Suprapubic skin (tissue), 4 donors: ENCODE measurements around the gene KCND3. TPM values are rescaled to one million over a fixed set of nuclear protein-coding genes. Genes with fewer than 3 reads are reported as not detected.

Experiments used
- DNase-seq, 2 donors: peaks; one replicate each; pipeline ENCODE4 v3.0.0-alpha.2; 2019; ENCODE audit warnings: low spot score in 2 of 2
- H3K27ac ChIP-seq: fragments of 200-600 bp; sonication (generic); one replicate; pipeline ENCODE4 v1.5.1; 2019
- H3K27me3 ChIP-seq: fragments of 200-600 bp; sonication (generic); one replicate; pipeline ENCODE4 v1.5.1; 2019
- H3K36me3 ChIP-seq: fragments of 200-600 bp; sonication (generic); one replicate; pipeline ENCODE4 v1.5.1; 2019
- H3K4me1 ChIP-seq: fragments of 200-600 bp; sonication (generic); one replicate; pipeline ENCODE4 v1.5.1; 2019
- H3K4me3 ChIP-seq: fragments of 200-600 bp; sonication (generic); one replicate; pipeline ENCODE4 v1.5.1; 2019; ENCODE audit warnings: mild to moderate bottlenecking
- H3K9me3 ChIP-seq: fragments of 200-600 bp; sonication (generic); one replicate; pipeline ENCODE4 v1.5.1; 2019
- EP300 ChIP-seq: sonication (generic); formaldehyde crosslinking; IDR thresholded peaks from one replicate; pipeline ENCODE4 v1.6.1; 2017; ENCODE audit warnings: antibody characterized with exemption
- POLR2A ChIP-seq, 2 donors: fragments of 450-650 bp; IDR thresholded peaks; one replicate each; pipeline ENCODE4 v1.6.1; 2017; ENCODE audit warnings: antibody characterized with exemption in 2 of 2, mild to moderate bottlenecking in 2 of 2, moderate library complexity in 2 of 2
- POLR2AphosphoS5 ChIP-seq, 3 donors: sonication (generic); formaldehyde crosslinking; IDR thresholded peaks; one replicate each; pipeline ENCODE4 v1.6.1; 2017; ENCODE audit warnings: antibody characterized with exemption in 3 of 3
- WGBS: methylation state at CpG from one replicate; pipeline ENCODE4 v1.1.5; 2018; 5-methylcytosine and 5-hydroxymethylcytosine counted together
- total RNA-seq, 4 donors: library from RNA; depleted of rRNA; stranded (reverse); fragments of >200 nt; gene quantifications; one replicate each; pipeline ENCODE4 v1.1.0, GENCODE V29; 2016
- TF ChIP-seq, protein P1 (sequence below), 2 donors: fragments of 200-600 bp in 1 of 2; fragments of 450-650 bp in 1 of 2; sonication (generic) in 1 of 2; IDR thresholded peaks; one replicate each; pipeline ENCODE4 v1.5.1; 2016 to 2019; ENCODE audit warnings: antibody characterized with exemption in 2 of 2, mild to moderate bottlenecking in 1 of 2, moderate library complexity in 1 of 2

Gene KCND3
- total RNA-seq, 4 donors from 2014 or later = 6.8 to 11.4 (median 10.2) TPM

DNA sequence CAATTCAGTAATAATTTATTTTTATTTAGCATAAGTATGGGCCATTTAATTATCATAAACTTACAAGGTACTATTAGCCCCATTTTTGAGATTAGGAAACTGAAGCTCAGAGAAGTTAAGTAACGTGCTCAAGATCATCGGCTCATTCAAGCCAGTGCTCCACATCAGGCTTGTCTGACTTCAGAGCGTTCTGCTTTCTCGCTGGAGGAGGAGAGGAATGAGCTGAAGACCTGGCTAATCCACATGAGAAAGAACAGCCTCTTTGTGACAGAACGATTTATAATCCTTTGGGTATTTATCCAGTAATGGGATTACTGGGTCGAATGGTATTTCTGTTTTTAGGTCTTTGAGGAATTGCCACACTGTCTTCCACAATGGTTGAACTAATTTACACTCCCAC lies 194.1 kb downstream of the KCND3 start:
- Histone ChIP-seq H3K36me3 (no peaks in the 10 kb centered on the region), H3K27ac (no peak overlapping the region), H3K4me1 (no peaks in the 10 kb centered on the region), H3K9me3 (no peaks in the 10 kb centered on the region), H3K27me3 (no peaks in the 10 kb centered on the region), H3K4me3 (no peak overlapping the region)
- WGBS = 81% methylated on average over 6 of the region's 6 CpGs
- no peak for TF ChIP-seq EP300
- TF ChIP-seq POLR2A (IDR thresholded peaks at IDR 0.05) = no peak
- TF ChIP-seq, protein P1, sequence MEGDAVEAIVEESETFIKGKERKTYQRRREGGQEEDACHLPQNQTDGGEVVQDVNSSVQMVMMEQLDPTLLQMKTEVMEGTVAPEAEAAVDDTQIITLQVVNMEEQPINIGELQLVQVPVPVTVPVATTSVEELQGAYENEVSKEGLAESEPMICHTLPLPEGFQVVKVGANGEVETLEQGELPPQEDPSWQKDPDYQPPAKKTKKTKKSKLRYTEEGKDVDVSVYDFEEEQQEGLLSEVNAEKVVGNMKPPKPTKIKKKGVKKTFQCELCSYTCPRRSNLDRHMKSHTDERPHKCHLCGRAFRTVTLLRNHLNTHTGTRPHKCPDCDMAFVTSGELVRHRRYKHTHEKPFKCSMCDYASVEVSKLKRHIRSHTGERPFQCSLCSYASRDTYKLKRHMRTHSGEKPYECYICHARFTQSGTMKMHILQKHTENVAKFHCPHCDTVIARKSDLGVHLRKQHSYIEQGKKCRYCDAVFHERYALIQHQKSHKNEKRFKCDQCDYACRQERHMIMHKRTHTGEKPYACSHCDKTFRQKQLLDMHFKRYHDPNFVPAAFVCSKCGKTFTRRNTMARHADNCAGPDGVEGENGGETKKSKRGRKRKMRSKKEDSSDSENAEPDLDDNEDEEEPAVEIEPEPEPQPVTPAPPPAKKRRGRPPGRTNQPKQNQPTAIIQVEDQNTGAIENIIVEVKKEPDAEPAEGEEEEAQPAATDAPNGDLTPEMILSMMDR (IDR thresholded peaks at IDR 0.05) = no peak
- no peak for TF ChIP-seq POLR2AphosphoS5 (IDR thresholded peaks at IDR 0.05)
- no peak for DNase-seq

DNA sequence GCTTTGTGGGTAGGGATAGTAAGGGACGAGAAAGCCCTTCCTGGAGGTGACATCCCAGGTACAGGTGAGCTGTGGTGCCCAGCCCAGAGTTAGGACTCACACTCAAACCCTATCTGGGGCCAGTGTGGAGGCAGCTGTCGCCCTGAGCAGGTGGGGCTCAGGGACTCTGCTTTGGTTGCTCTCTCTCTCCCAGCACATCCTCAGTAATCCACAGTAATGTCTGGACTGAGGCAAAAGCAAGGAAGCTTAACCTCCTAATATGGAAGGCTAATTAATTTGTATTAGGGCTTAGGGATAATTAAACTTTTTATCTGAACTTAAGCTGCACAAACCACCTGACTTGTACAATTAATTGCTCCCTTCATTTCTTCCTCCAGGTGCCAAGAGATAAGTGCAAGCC lies 195.5 kb downstream of the KCND3 start:
- no peak overlapping the region for H3K4me3 ChIP-seq
- 30% methylated on average over 2 of the region's 2 CpGs for WGBS
- H3K36me3 ChIP-seq = no peaks in the 10 kb centered on the region
- TF ChIP-seq, protein P1 (IDR thresholded peaks at IDR 0.05) = no peak
- TF ChIP-seq POLR2AphosphoS5 (IDR thresholded peaks at IDR 0.05) = no peak
- no peak for TF ChIP-seq EP300
- no peak for TF ChIP-seq POLR2A (IDR thresholded peaks at IDR 0.05)
- peaks cover 3% of the 10 kb centered on the region for H3K4me1 ChIP-seq
- H3K27ac ChIP-seq = no peak overlapping the region
- H3K27me3 ChIP-seq = no peaks in the 10 kb centered on the region
- no peaks in the 10 kb centered on the region for H3K9me3 ChIP-seq
- DNase-seq = no peak

DNA sequence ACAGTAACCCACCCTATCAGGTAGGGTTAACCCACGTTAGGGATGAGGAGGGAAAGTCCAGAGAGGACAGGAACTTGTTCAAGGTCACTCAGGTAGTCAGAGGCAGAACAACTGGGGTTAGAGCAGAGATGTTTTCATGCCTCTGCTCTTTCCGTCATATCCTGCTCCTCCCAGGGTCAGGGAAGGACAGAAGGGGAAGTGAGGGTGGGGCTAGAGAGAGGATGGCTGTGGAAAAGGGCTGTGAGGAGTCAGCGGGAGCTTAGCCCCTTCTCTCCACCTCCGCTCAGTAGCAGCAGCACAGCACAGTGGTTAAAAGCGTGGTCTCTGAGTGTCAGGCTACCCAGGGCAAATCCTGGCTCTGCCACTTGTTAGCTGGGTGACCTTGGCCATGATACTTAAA lies 197.2 kb downstream of the KCND3 start:
- Histone ChIP-seq H3K36me3 (no peaks in the 10 kb centered on the region), H3K9me3 (no peaks in the 10 kb centered on the region), H3K4me1 (peaks cover 3% of the 10 kb centered on the region), H3K27me3 (no peaks in the 10 kb centered on the region), H3K27ac (no peak overlapping the region), H3K4me3 (no peak overlapping the region)
- DNase-seq = no peak
- WGBS = 50% methylated on average over 5 of the region's 5 CpGs
- TF ChIP-seq POLR2A (IDR thresholded peaks at IDR 0.05) = no peak
- TF ChIP-seq POLR2AphosphoS5 (IDR thresholded peaks at IDR 0.05) = no peak
- no peak for TF ChIP-seq EP300
- TF ChIP-seq, protein P1 (IDR thresholded peaks at IDR 0.05) = no peak

DNA sequence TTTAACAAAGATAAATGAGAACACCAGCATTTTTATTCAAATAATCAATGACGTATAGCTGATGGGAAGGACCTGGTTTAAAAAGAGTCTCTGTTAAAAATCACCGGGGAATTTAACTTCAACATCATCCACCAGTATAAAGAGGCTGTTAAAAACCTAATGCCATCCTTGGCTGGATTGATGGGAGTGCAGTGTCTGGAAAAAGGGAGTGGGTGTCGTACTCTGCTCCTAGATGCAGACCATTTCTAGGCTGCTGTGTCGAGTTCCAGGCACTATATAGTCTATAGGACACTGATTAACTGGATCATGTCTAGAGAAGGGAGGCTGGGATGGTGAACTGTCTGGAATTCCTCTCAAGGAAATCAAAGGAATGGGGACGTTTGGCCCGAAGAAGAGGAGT lies 197.7 kb downstream of the KCND3 start:
- Histone ChIP-seq H3K4me1 (peaks cover 3% of the 10 kb centered on the region), H3K27ac (no peak overlapping the region), H3K27me3 (no peaks in the 10 kb centered on the region), H3K36me3 (no peaks in the 10 kb centered on the region), H3K4me3 (no peak overlapping the region), H3K9me3 (no peaks in the 10 kb centered on the region)
- TF ChIP-seq POLR2AphosphoS5 (IDR thresholded peaks at IDR 0.05) = no peak
- TF ChIP-seq POLR2A (IDR thresholded peaks at IDR 0.05) = no peak
- TF ChIP-seq, protein P1 (IDR thresholded peaks at IDR 0.05) = no peak
- TF ChIP-seq EP300 = no peak
- WGBS = 76% methylated on average over 6 of the region's 6 CpGs
- DNase-seq = no peak

DNA sequence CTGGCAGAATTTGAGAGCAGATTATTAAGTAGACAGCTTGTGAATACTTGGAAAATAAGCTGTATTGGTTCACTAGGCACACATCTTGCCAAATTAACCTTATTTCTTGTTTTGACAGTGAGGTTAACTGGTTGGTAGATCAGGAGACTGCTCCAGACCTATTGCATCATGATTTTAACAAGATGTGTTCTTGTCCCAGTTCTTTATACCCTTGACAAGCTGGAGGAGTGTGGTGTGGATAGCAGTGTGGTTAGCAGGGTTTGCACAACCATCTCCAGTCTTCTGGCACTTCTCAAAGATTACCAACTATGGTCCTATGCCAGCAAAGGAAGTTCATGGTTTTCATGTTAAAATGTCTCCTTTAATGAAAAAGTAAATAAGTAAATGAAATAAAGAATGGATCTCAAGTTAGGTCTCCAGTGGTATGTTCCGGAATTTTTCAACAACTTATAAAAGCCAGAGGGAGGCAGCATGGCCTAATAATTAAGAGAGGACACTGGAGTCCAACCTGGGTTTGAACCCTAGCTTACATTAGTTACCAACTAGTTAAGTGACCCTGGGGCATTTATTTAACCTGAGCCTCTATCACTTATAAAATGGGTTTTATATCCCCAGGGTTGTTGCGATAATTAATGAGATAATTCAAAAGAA lies 199.7 kb downstream of the KCND3 start:
- Histone ChIP-seq H3K27ac (no peak overlapping the region), H3K4me1 (peaks cover 3% of the 10 kb centered on the region), H3K9me3 (no peaks in the 10 kb centered on the region), H3K36me3 (no peaks in the 10 kb centered on the region), H3K4me3 (no peak overlapping the region), H3K27me3 (no peaks in the 10 kb centered on the region)
- WGBS = 75% methylated on average over 2 of the region's 2 CpGs
- TF ChIP-seq POLR2A (IDR thresholded peaks at IDR 0.05) (no peak), POLR2AphosphoS5 (IDR thresholded peaks at IDR 0.05) (no peak), EP300 (no peak)
- TF ChIP-seq, protein P1 (IDR thresholded peaks at IDR 0.05) = no peak
- DNase-seq = no peak
